Measurements from ENCODE around the gene ZNF107.
A peak's percentile ranks its signal among the peaks of the same experiment; 100 is the strongest.

ZNF107 gene

DNA sequence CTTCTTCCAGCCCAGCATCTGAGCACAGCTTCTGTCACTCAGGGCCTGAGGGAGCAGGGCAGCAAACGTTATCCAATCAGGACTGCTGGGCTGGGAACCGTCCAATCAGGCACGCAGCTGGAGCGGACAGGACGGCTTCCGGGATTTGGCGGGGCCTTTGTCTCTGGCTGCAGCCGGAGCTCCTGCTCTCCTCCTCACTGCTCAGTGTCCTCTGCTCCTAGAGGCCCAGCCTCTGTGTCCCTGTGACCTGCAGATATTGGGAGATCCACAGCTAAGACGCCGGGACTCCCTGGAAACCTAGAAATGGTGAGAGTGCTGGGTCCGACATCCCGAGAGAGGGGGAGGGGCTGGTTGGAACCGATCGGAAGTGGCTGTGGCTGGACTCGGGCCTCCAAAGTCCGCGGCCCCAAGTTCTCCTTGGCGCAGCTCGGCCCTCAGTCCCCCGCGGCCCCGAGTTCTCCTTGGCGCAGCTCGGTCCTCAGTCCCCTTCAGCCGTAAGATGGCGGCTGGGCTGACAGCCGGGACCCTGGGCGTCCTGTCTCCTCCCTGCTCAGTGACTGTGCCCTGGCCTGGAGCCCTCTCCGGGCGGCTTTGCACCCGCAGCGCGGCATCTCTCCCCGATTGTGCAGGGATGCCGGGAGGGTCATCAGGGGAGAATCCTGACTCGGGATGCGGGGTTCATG lies at the start of gene ZNF107:
ZNF107 (plus strand) TSS at position 154 of the 683 bp plus-strand sequence; CDS start at position 304, 150 bp downstream.
- peak; percentile 90 for DNase-seq

DNA sequence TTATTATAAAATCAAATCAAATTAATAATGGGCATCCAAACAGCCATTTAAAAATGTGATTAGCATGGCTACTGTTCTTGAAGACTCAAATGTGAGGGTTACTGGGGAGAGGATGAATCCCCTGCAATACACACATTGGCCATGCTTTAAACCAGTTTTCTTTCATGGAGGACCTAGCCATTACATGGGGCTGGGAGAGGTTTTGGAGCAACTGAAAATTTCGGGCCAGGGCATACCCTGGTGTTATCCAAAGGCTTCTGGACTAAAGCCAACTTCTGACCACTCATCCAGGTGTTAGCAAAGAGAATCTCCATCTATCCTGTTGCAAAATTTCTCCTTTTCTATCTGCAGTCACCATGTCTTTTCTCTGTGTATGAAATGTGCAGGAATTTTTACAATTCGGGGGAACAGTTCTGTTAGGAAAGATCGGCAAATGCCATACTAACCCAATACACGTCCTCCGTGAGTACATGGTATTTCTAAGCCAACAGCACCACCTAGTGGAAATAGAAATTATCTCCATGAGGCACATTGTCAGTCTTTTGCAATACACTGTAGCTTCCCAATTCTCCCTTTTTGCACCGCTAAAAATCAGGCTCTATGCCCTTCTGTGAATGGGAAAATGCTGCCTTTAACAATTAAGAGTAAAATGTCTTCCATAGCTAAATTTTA lies 47.0 kb upstream of the ZNF107 start:
- peak; percentile 30 for DNase-seq

DNA sequence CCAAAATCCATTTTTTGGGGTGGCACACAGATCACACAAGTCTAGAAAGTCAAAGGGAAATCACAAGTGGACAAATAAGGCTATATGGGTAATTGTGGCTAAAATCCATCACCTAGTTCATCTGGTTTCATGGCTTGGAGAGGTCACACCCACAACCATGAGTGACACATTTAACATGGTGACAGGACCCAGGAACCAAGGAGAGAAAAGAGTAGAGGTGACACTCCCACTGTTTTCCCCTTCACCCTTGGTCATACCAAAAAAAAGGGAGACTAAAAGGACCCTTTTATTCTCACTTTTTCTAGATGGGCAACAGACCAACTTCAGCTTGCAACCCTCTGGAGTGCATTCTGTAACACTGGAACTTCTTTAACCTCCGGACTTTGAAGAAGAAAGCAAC lies 46.2 kb upstream of the ZNF107 start:
- DNase-seq, result no peak

DNA sequence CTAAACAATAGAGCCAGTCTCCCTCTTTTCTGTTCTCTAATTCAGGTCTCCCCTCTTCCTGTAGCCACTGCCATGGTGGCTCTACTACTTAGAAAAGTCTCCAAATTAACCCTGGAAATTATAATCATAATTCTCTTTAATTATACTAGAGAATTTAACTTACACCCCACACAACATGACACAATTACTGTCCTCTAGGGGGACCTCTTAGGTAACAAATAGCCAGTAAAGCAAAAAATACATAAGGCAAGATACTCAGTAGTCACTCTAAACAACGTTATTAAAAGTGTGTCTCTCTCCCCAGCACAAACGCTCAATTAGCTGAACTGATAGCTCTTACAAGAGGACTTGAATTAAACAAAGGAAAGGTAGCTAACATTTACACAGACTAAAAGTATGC lies 44.3 kb upstream of the ZNF107 start:
- no peak for DNase-seq

DNA sequence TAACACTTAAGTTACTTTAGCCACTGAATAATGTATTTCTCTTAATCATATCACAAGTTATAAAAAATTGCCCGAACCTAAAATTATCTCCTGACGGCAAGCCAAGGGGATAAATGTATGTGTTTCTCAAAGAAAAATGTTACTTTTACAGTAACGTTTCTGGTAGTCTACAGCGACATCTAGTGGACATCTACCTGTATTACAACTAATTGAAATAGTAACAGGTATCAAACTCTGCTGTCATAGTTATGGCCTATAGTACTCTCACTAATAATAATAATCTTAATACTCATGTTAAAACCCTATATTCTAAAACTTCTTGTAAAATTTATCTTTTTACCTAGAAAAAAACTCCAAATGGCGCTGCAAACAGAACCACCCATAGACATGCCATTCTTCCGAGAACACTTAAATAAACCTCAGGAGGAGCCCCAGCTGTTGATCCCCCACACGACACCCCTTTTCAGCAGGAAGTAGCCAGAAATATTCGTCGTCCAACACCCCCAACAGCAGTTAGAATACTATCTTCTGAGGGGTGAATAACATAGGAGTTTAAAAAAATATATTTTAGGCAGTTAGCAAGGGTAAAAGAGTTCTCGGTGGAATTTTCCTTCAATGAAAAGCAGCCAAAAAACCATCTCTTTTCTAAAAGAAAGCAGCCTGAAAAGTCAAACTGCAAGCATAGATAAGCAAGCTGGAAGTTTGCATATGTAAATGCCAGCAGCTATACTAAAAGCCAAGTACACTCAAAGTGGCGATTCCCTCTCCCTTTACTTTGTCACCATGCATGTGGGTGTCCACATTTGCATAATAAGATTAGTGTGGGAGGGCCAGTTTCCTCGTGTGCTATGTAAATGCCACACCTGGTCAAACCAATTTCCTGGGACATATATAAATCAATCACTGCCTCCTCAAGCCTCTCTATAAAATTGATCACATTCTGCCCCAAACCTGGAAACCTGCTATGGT lies 40.5 kb upstream of the ZNF107 start:
- DNase-seq, result peak; percentile 44

DNA sequence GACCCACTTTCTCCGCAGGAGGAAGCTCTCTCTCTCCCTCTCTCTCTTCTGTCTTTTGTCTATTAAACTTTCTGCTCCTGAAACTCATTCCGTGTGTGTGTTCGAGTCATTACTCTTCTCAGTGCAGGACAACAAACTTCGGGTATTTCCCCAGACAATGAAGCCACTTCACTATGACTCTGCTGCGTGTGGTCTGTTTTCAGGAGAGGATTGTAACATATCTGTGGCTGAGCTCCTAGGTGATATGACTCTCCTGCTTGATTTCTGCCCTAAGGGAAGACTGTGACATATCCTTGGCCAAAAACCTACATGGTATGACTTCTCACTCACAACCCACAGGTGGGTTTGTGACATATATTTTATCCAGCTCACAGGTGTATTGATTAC lies 39.9 kb upstream of the ZNF107 start:
- no peak for DNase-seq

DNA sequence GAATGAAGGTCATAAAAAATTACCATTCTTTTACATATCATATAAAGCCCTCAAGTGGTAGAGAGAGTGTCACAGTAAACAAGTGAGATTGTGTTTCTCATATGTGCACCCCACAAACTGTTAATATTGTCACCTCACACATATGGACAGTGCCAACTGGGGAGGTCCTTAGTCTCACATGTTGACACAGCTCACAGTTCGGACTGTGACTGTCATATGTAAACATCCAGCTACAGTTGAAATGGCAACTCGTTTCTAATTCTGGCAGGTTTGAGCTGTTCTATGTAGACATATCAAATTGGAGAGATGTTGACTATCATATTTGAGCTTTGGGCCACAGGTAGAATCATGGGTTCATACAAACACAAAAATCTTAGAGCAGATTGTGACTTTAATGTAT lies 39.4 kb upstream of the ZNF107 start:
- no peak for DNase-seq

DNA sequence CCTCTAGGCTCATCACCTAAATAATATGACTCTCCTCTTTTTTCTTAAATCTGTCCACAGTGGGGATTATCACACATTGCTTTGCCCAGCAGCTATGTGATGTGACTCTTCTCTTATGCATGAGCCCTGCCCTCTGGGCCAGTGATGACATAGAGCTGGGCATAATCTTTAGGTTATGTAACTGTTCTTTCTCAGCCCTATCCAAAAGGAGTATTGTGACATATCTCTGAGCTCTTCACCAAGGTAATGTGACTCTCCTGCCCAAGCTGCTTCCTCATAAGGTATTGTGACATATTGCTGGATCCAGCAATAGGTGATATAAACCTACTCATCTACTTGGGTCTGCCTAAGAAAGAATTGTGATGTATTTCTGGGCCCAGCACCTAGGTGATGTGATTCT lies 37.7 kb upstream of the ZNF107 start:
- DNase-seq, result no peak

DNA sequence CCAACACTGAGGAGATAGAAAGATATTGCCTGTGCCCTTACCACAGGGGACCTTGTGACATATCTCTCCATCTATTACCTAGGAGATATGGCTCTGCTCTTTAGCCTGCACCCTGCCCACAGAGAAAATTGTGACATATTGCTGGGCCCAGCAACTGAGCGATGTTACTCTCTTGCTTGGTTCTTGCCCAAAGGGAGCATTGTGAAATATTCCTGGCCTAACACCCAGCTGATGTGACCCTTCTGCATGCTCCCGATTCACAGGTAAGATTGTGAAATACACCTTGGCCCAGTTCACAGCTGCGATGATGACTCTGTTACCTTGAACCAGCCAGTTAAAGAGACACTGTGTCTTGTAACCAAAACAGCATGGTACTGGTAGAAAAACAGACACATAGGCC lies 37.2 kb upstream of the ZNF107 start:
- no peak for DNase-seq

DNA sequence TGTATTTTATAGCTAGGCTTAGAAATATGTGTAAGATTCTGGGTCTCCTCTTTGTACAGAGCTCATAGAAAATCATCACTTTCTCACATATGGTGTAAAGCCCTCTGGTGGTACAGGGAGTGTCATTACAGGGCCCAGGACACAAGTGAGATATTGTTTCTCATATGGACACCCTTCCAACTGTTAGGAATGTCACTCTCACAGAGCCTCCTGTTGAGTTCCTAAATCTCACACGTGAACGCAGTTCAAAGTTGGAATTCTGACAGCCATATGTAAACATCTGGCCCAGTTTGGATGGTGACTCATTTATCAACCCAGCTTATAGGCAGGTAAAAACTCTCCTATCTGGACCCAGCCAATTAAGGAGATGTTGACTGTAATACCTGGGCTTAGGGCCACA lies 35.4 kb upstream of the ZNF107 start:
- DNase-seq, result peak; percentile 15

DNA sequence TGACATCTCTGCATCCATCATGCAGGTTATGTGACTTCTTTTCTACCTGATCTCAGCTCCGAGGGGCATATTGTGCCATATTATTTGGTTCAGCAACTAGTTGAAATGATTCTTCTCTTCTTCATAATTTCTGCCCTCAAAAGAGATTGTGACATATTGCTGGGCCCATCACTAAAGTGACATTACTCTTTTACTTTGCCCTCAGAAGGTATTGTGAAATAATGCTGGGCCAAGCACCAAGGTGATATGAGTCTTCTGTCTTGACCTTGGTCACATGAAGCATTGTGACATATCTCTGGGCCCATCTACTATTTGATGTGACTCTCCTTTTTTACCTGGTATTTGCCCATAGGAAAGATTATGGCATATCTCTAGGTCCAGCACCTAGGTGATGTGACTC lies 33.9 kb upstream of the ZNF107 start:
- no peak for DNase-seq

DNA sequence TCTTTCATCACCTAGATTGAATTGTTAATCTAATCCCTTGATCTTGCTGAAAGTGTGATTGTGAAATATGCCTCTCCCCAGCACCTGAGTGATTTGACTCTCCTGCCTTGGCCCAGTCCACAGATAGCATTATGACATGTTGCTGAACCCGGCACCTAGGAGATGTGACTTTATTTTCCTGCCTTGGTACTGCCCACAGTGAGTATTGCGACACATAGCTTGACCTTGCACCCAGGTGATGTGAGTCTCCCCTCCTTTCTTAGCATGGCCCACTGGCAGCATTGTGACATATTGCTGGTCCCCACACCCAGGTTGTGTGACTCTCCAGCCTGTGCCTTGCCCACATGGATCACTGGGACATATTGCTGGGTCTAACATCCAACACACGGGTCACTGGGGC lies 32.5 kb upstream of the ZNF107 start:
- DNase-seq, result no peak

DNA sequence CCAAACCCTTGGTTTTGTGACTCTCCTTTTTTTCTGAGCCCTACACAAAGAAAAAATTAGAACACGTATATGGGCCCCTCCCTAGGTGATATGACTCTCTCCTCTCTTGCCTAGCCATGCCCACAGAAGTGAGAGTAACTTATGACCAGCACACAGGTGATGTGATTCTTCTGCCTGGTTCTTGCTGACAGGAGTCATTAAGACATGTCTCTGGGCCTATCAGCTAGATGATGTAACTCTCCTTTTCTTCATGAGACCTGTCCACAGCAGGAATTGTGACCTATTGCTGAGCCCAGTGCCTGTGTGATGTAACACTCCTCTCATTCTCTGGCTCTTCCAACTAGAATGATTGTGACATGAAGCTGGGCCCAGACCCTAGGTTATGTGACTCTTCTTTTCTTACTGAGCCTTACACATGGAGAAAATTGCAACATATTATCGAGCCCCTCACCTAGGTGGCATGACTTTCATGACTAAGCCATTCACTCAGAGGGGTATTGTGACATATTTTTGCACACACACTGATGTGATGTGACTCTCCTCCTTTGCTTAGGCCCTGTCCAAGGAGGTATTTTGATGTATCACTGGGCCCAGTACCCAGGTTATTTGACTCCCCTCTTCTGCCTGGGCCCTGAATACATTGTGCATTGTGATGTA lies 31.4 kb upstream of the ZNF107 start:
- no peak for DNase-seq

DNA sequence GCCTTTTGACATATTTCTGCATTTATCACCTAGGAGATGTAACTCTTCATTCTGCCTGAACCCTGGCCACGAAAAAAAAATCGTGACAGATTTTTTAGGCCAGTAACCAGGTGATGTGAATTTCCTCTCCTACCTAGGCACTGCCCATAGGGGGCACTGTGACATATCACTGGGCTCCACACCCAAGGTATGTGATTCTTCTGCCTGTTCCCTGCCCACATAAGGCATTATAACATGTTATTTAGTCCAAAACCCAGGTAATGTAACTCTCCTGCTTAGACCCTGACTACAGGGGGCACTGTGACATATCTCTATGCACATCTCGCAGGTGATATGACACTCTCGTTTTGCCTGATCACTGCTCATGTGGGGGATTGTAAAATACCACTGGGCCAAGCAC lies 29.5 kb upstream of the ZNF107 start:
- no peak for DNase-seq

DNA sequence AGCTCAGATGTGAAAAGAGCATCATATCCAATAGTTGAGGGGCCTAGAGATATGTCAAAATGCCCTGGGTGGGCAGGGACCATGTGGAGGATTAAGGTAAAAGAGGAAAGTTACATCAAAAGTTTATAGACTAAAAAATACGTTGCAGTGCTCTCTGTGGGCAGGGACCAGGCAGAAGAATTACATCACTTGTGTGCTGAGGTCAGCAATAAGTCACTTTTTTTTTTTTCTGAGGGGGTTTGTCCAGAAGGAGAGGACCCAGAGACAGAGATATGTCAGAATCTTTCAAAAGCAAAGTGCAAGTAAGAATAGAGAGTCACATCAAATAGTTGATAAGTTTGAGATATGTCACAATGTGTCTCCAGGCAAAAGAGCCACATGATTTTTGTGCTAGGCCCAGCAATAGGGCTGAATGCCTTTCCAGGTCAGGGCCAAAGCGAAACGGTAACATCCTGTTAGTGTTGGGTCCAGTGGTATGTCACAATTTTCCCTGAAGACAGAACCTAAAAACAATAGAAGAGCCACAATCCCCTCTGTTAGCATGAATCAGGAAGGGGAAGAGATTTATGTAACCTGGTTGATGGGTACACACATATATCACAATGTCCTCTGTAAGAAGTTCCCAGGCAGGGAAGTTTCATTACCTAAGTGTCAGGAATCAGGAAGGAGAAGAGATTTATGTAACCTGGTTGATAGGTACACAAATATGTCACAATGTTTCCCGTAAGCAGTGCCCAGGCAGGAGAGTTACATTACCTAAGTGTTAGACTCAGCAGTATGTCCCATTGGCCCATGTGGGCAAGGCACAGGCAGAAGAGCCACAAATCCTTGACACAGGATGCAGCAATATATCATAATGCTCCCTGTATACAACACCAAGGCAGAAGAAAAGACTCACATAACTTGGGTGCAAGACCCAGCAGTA lies 28.1 kb upstream of the ZNF107 start:
- DNase-seq, result no peak

DNA sequence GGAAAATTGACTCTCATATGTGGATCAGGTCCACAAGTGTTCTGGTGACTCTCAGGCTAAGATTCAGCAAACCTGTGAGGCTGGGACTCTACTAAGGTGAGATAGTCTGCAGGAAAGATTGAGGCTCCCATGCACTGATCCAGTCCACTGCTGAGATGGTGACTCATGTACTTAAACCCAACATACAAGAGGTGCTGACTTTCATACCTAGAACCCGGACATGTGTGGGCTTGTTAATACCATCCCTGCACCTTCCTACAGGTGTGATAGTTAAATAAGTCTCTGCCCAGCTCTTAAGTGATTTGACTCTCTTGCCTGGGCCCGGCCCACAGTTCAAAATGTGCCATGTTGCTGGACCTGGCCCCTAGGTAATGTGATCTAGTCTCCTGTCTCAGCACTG lies 27.1 kb upstream of the ZNF107 start:
- no peak for DNase-seq

DNA sequence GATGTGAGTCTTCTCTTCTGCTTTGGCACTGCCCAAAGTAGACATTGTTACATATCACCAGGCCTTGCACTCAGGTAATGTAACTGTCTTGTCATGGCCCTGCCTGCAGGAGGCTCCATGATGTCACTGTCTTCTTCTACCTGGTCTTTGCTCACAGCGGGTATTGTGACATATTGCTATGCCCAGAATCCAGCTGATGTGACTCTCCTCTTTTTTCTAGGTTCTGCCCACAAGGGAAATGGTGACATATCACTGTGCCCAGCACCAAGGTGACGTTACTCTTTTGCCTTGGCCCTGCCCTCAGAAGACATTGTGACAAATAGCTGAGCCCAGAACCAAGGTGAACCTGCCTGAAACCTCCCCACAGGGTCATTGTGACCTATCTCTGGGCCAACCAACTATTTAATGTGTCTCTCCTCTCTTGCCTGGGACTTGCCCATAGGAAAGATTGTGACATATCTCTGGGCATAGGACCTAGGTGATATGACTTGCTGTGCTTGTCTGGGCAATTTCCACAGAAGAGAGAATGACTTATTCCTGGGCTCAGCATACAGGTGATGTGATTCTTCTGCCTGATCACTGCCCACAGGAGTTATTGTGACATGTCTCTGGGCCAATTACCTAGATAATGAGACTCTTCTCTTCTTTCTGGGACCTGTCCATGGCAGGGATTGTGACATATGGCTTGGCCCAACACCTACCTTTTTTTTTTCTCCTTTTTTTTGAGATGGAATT lies 26.5 kb upstream of the ZNF107 start:
- no peak for DNase-seq

DNA sequence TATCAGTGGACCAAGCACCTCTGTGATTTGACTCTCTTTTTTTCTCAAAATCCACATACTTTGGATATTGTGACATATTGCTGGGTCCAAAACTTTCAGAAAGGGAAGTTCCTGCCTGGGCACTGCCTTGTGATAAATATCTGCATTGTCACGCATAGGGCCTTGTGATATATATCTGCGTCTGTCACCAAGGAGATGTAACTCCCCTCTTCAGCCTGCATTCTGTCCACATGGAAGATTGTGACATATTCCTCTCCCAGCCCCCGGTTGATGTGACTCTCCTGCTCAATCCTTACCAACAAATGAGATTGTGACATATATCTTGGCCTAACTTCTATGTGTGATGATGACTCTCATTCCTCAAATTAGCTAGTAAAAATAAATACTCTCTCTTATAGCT lies 25.4 kb upstream of the ZNF107 start:
- DNase-seq, result no peak

DNA sequence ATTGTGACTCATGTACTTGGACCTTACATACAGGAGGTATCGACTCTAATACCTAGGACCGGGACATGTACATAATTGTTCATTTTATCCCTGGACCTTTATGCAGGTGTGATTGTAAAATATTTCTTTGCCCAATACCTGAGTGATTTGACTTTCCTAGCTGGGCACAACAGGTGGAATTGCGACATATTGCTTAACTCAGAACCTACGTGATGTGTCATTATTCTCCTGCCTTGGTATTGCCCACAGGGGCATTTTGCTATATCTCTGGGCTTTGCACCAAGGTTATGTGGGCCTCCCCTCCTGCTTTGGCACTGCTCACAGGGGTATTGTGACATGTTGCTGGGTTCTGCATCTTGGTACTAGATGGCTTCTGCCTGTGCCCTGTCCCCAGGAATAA lies 23.9 kb upstream of the ZNF107 start:
- DNase-seq, result no peak

DNA sequence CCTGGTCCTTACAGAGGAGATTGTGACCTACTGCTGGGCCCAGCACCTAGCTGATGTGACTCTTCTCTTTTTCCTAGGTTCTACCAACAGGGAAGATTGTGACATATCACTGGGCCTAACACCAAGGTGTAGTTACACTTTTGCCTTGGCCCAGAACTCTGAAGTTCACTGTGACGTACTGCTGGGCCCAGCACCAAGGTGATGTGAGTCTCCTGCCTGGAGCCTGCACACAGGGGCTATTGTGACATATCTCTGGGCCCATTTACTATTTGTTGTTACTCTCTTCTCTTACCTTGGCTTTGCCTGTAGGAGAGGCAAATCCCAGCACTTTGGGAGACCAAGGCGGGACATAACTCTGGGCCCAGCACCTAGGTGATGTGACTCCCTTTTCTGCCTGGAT lies 23.1 kb upstream of the ZNF107 start:
- DNase-seq, result no peak

DNA sequence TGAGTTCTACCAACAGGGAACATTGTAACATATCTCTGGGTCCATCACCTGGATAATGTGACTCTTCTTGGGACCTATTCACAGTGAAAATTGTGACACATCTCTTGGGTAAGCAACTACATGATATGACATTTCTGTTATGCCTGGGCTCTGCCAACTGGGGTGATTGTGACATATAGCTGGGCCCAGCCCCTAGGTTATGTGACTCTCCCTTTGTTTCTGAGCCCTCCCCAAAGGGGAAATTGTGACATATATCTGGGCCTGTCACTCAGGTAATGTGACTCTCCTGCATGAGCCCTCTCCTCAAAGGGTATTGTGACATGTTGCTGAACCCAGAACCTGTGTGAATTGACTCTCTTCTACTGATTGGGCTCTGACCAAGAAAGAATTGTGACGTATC lies 22.4 kb upstream of the ZNF107 start:
- no peak for DNase-seq

Data from NCI-H1694 treated with DMSO at 0.1 percent for 48 hours (cell line).